Measurements from ENCODE around the gene RAPH1. TPM values are rescaled to one million over a fixed set of nuclear protein-coding genes. Genes with fewer than 3 reads are reported as not detected.

The RAPH1 gene
- total RNA-seq, 1 experiment from 2014 or later, result 31.4 TPM

- BruUV-seq (replicated peaks), result no TSS peak
- ATAC-seq, result peak; percentile 72
- Histone ChIP-seq H3K9me3 (ENCODE audit: control insufficient read depth, insufficient read depth, low read depth, low read length) (no peaks in the 10 kb centered on the region), H3K4me3 (ENCODE audit: low read depth in 2 of 2, low read length in 2 of 2) (no peak overlapping the region), H3K4me1 (ENCODE audit: control insufficient read depth, insufficient read depth, low read length) (peaks cover 6% of the 10 kb centered on the region; the same call in 1 of the 2 replicates), H3K36me3 (ENCODE audit: control insufficient read depth, insufficient read depth, low read length) (no peaks in the 10 kb centered on the region), H3K27ac (ENCODE audit: low read length) (peak overlapping the region; percentile 5; the same call in 1 of the 2 replicates), H3K27me3 (ENCODE audit: control insufficient read depth, insufficient read depth, low read length) (no peaks in the 10 kb centered on the region)
- POLR2A ChIA-PET, result no interaction called here
- in situ Hi-C loops (cut with HindIII; ENCODE audit: low pct_unique_long_range_greater_than_20kb, low sequenced_read_pairs) (no loop called here), intact Hi-C loops (cut with micrococcal nuclease; ENCODE audit: unreplicated experiment) (no loop called here)
- TF ChIP-seq, protein P1, sequence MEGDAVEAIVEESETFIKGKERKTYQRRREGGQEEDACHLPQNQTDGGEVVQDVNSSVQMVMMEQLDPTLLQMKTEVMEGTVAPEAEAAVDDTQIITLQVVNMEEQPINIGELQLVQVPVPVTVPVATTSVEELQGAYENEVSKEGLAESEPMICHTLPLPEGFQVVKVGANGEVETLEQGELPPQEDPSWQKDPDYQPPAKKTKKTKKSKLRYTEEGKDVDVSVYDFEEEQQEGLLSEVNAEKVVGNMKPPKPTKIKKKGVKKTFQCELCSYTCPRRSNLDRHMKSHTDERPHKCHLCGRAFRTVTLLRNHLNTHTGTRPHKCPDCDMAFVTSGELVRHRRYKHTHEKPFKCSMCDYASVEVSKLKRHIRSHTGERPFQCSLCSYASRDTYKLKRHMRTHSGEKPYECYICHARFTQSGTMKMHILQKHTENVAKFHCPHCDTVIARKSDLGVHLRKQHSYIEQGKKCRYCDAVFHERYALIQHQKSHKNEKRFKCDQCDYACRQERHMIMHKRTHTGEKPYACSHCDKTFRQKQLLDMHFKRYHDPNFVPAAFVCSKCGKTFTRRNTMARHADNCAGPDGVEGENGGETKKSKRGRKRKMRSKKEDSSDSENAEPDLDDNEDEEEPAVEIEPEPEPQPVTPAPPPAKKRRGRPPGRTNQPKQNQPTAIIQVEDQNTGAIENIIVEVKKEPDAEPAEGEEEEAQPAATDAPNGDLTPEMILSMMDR (IDR thresholded peaks at IDR 0.05), result no peak
- TF ChIP-seq SIN3A (IDR thresholded peaks at IDR 0.05; ENCODE audit: borderline replicate concordance, insufficient read depth, low read depth, low read length) (no peak), TCF7L2 (IDR thresholded peaks at IDR 0.05; ENCODE audit: low read depth, low read length) (no peak), REST (IDR thresholded peaks at IDR 0.05; ENCODE audit: insufficient read depth in 1 of 2, low read depth in 2 of 2, low read length in 1 of 2) (no peak)
- CTCF ChIA-PET, result no interaction called here
- DNase-seq (ENCODE audit: low read depth, low spot score), result peak; percentile 46
Measured at GRCh38 chr2:203498161-203498560, 36.9 kb downstream of the RAPH1 start.

DNA sequence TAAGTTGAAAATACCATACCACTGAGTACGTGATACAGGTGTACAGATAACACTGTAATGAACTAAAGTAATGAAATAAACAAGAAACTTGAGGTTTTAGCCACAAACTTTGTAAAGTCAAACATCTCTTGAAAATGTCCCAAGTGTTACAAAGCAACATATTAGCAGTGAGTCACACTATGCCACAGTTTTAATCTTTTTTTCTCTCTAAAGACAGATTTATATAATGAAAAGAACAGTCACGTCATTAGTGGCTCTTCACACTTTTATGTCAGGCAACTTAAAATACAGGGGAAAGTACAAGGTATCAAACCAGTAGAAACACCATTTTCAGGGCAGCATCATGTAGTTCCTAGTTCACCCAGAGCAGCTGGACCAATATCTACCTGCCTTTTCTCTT lies 42.1 kb downstream of the RAPH1 start:
- DNase-seq (ENCODE audit: low read depth, low spot score), result no peak
- CTCF ChIA-PET, result no interaction called here

More for the DNA sequence above, 42.1 kb downstream of the RAPH1 start:
- intact Hi-C loops (cut with micrococcal nuclease; ENCODE audit: unreplicated experiment), result no loop called here
- Histone ChIP-seq H3K27me3 (ENCODE audit: control insufficient read depth, insufficient read depth, low read length) (no peaks in the 10 kb centered on the region), H3K36me3 (ENCODE audit: control insufficient read depth, insufficient read depth, low read length) (no peaks in the 10 kb centered on the region; the same call in 1 of the 2 replicates), H3K27ac (ENCODE audit: low read length) (no peak overlapping the region), H3K4me1 (ENCODE audit: control insufficient read depth, insufficient read depth, low read length) (peaks cover 3% of the 10 kb centered on the region; the same call in 1 of the 2 replicates), H3K4me3 (ENCODE audit: low read depth in 2 of 2, low read length in 2 of 2) (no peak overlapping the region), H3K9me3 (ENCODE audit: control insufficient read depth, insufficient read depth, low read depth, low read length) (no peaks in the 10 kb centered on the region)
- ATAC-seq, result no peak
- no TSS peak for BruUV-seq (replicated peaks)
- TF ChIP-seq TCF7L2 (IDR thresholded peaks at IDR 0.05; ENCODE audit: low read depth, low read length), result no peak
- no peak for TF ChIP-seq POLR2AphosphoS5 (IDR thresholded peaks at IDR 0.05; ENCODE audit: low read depth, low read length)
- TF ChIP-seq, protein P1 (IDR thresholded peaks at IDR 0.05), result no peak
- no peak for TF ChIP-seq SIN3A (IDR thresholded peaks at IDR 0.05; ENCODE audit: borderline replicate concordance, insufficient read depth, low read depth, low read length)
- no peak for TF ChIP-seq REST (IDR thresholded peaks at IDR 0.05; ENCODE audit: insufficient read depth in 1 of 2, low read depth in 2 of 2, low read length in 1 of 2)
- in situ Hi-C loops (cut with HindIII; ENCODE audit: low pct_unique_long_range_greater_than_20kb, low sequenced_read_pairs), result no loop called here
- POLR2A ChIA-PET, result no interaction called here

Data from Panc1 (cell line).